ENCODE data around the gene LIN54. TPM values are rescaled to one million over a fixed set of nuclear protein-coding genes. Genes with fewer than 3 reads are reported as not detected.

Gene LIN54
- total RNA-seq, 2 donors from 2014 or later, result 14.5 to 18.1 TPM

DNA sequence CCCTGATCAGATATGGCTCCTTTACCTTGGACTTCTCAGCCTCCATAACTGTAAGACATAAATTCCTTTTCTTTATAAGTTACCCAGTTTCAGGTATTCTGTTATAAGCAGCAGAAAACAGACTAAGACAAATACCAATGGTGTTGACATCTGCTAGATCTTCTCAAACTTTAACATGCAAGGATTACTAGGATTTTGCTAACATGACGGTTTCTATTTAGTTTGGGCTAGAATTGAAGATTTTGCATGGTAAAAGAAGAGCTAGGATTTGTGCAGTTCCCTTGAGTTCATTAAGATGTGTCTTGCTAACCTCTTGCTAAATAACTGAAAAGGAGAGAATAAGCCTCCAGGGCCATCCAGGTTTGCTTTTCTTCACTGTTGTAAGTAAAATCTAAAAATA is 19.1 kb upstream of the LIN54 start:
- TF ChIP-seq, protein P1, sequence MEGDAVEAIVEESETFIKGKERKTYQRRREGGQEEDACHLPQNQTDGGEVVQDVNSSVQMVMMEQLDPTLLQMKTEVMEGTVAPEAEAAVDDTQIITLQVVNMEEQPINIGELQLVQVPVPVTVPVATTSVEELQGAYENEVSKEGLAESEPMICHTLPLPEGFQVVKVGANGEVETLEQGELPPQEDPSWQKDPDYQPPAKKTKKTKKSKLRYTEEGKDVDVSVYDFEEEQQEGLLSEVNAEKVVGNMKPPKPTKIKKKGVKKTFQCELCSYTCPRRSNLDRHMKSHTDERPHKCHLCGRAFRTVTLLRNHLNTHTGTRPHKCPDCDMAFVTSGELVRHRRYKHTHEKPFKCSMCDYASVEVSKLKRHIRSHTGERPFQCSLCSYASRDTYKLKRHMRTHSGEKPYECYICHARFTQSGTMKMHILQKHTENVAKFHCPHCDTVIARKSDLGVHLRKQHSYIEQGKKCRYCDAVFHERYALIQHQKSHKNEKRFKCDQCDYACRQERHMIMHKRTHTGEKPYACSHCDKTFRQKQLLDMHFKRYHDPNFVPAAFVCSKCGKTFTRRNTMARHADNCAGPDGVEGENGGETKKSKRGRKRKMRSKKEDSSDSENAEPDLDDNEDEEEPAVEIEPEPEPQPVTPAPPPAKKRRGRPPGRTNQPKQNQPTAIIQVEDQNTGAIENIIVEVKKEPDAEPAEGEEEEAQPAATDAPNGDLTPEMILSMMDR (conservative IDR thresholded peaks at IDR 0.05), result no peak
- H3K27ac Mint-ChIP-seq, result no peak overlapping the region

GRCh38 chr4:83028976-83029375 is 18.4 kb upstream of the LIN54 start:
- peaks cover 41% of the 10 kb centered on the region for H3K27me3 ChIP-seq (ENCODE audit: control insufficient read depth, insufficient read depth, low read length, poor library complexity, severe bottlenecking)
- Mint-ChIP-seq H3K4me3 (no peak overlapping the region), H3K4me1 (no peaks in the 10 kb centered on the region), H3K27me3 (ENCODE audit: insufficient read depth) (peaks cover 47% of the 10 kb centered on the region), H3K36me3 (ENCODE audit: low read depth) (no peaks in the 10 kb centered on the region), H3K27ac (no peak overlapping the region), H3K9me3 (peaks cover 23% of the 10 kb centered on the region)
- no peaks in the 10 kb centered on the region for H3K4me1 ChIP-seq (ENCODE audit: control insufficient read depth, insufficient read depth, low read length)
- H3K36me3 ChIP-seq (ENCODE audit: control insufficient read depth, insufficient read depth, low read length), result no peaks in the 10 kb centered on the region
- H3K9me3 ChIP-seq (ENCODE audit: control insufficient read depth, low read length), result peaks cover 14% of the 10 kb centered on the region
- no peak for DNase-seq
- H3K9ac ChIP-seq (ENCODE audit: extremely low read depth, low read length, poor library complexity, severe bottlenecking), result no peak overlapping the region
- no peak overlapping the region for H3K27ac ChIP-seq (ENCODE audit: low read depth, low read length)
- TF ChIP-seq, protein P1 (conservative IDR thresholded peaks at IDR 0.05), result no peak
- H3K4me3 ChIP-seq (ENCODE audit: low read length), result no peak overlapping the region
- 55 to 84% methylated on average over 2 to 3 of the region's 3 CpGs for WGBS, 2 experiments (ENCODE audit: insufficient coverage in 1 of 2, insufficient read length in 1 of 2)

More for the DNA sequence above, 19.1 kb upstream of the LIN54 start:
- Mint-ChIP-seq H3K4me1 (no peaks in the 10 kb centered on the region), H3K4me3 (no peak overlapping the region), H3K27me3 (ENCODE audit: insufficient read depth) (peaks cover 47% of the 10 kb centered on the region), H3K36me3 (ENCODE audit: low read depth) (no peaks in the 10 kb centered on the region), H3K9me3 (peaks cover 16% of the 10 kb centered on the region)
- H3K9ac ChIP-seq (ENCODE audit: extremely low read depth, low read length, poor library complexity, severe bottlenecking), result no peak overlapping the region
- WGBS, 2 experiments (ENCODE audit: insufficient coverage in 1 of 2, insufficient read length in 1 of 2), result 86 to 100% methylated on average over 1 of the region's 1 CpG
- H3K27ac ChIP-seq (ENCODE audit: low read depth, low read length), result no peak overlapping the region
- no peak for DNase-seq
- no peaks in the 10 kb centered on the region for H3K4me1 ChIP-seq (ENCODE audit: control insufficient read depth, insufficient read depth, low read length)
- H3K36me3 ChIP-seq (ENCODE audit: control insufficient read depth, insufficient read depth, low read length), result no peaks in the 10 kb centered on the region
- H3K9me3 ChIP-seq (ENCODE audit: control insufficient read depth, low read length), result peaks cover 8% of the 10 kb centered on the region
- H3K4me3 ChIP-seq (ENCODE audit: low read length), result no peak overlapping the region
- H3K27me3 ChIP-seq (ENCODE audit: control insufficient read depth, insufficient read depth, low read length, poor library complexity, severe bottlenecking), result peaks cover 41% of the 10 kb centered on the region

GRCh38 chr4:83025563-83025962 is 14.9 kb upstream of the LIN54 start:
- Histone ChIP-seq H3K4me3 (ENCODE audit: low read length) (no peak overlapping the region), H3K4me1 (ENCODE audit: control insufficient read depth, insufficient read depth, low read length) (no peaks in the 10 kb centered on the region), H3K36me3 (ENCODE audit: control insufficient read depth, insufficient read depth, low read length) (no peaks in the 10 kb centered on the region), H3K27me3 (ENCODE audit: control insufficient read depth, insufficient read depth, low read length, poor library complexity, severe bottlenecking) (peaks cover 33% of the 10 kb centered on the region), H3K9ac (ENCODE audit: extremely low read depth, low read length, poor library complexity, severe bottlenecking) (no peak overlapping the region), H3K9me3 (ENCODE audit: control insufficient read depth, low read length) (peaks cover 19% of the 10 kb centered on the region), H3K27ac (ENCODE audit: low read depth, low read length) (no peak overlapping the region)
- Mint-ChIP-seq H3K9me3 (peaks cover 30% of the 10 kb centered on the region), H3K27me3 (ENCODE audit: insufficient read depth) (peaks cover 40% of the 10 kb centered on the region), H3K4me3 (no peak overlapping the region), H3K27ac (no peak overlapping the region), H3K4me1 (no peaks in the 10 kb centered on the region), H3K36me3 (ENCODE audit: low read depth) (no peaks in the 10 kb centered on the region)
- no peak for DNase-seq
- TF ChIP-seq, protein P1 (conservative IDR thresholded peaks at IDR 0.05), result no peak

Data from endodermal cell (in vitro differentiated cells).